ENCODE data around the gene DNAJC5. TPM values are rescaled to one million over a fixed set of nuclear protein-coding genes. Genes with fewer than 3 reads are reported as not detected.

Gene DNAJC5
- total and polyA plus RNA-seq, 2 of the 8 experiments (the other 6 are each of a cell fraction or from before 2014, with no cell fraction given) = 19.2 to 31.2 TPM

DNA sequence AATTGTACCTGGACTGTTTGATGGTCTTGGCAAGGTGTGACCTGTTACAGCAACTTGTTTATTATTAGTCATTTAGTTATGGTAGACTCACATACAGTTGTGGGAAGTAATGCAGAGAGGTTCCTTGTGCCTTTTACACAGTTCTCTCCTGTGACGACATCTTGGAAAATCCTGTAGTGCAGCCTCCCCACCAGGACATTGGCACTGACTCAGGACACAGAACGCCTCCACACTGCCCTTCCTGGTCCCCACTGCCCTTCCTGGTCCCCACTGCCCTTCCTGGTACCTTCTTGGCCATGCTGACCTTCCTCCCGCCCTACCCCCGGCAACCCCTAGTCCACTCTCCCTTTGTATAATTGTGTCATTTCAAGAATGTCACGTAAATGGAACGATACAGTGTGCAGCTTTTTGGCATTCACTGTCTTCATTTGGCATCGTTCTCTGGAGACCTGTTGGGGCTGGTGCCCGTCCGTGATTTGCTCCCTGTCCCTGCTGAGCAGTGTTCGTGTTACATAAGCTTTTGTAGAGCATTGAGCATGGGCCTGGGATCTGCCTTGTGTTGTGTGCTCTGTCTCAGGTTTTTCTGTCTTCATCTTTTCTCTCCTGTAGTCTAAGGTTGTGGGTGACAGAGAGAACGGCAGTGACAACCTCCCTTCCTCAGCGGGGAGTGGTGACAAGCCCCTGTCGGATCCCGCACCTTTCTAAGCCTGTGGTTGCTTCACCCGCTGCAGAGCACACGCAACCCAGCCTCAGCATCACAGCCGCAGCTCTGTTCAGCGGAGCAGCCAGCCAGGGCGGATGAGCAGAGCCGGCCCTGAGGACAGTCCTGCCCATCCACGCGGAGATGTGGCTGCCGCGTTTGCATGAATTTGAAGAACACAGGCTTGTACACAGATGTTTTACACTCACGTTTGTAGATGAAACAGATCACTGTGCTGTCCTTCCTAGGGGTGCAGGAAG is 5.4 kb upstream of the DNAJC5 start:
- no peaks in the 10 kb centered on the region for H3K9me3 ChIP-seq (ENCODE audit: insufficient read depth in 2 of 2, low read depth in 1 of 2, low read length in 1 of 2)
- DNase-seq (ENCODE audit: low read depth in 1 of 2, low spot score in 2 of 2) = no peak
- H3K27me3 ChIP-seq (replicated peaks in 1 of 4; ENCODE audit: control insufficient read depth in 3 of 4, extremely low read depth in 1 of 4, insufficient read depth in 3 of 4, low read length in 3 of 4) = no peaks in the 10 kb centered on the region
- H2BK15ac ChIP-seq (ENCODE audit: low read length) = no peak overlapping the region
- ChIA-PET POLR2A (ENCODE audit: partially characterized antibody) (interaction anchor here (0.8 kb wide), 1 partner anchor 17 kb away, joined by 3 read pairs; no protein-coding TSS in a partner anchor), CTCF (ENCODE audit: partially characterized antibody) (interaction anchor here (0.8 to 1.8 kb wide), 5 partner anchors 21 to 91 kb away, joined by 3 to 5 read pairs (median 4); partner anchors contain the start of gene PRPF6)
- H2BK12ac ChIP-seq (ENCODE audit: low read depth, low read length) = no peak overlapping the region
- H2AFZ ChIP-seq (ENCODE audit: low read length) = no peak overlapping the region
- 94% methylated on average over 25 of the region's 25 CpGs; no CpG with 5 or more reads in 1 of the 2 experiments for WGBS, 2 experiments (ENCODE audit: extremely low coverage in 1 of 2, insufficient coverage in 1 of 2, insufficient read length in 1 of 2, insufficient replicate concordance in 2 of 2, low coverage in 1 of 2, low lambda C conversion rate in 2 of 2, missing lambda C conversion rate in 1 of 2)
- H2BK120ac ChIP-seq (replicated peaks; ENCODE audit: low read depth, low read length) = no peak overlapping the region
- H3K79me1 ChIP-seq (ENCODE audit: low read depth, low read length) = peaks cover 10% of the 10 kb centered on the region
- no peak overlapping the region for H2BK20ac ChIP-seq (ENCODE audit: low read length)
- no peak overlapping the region for H3K23ac ChIP-seq (ENCODE audit: insufficient read length)
- no peak overlapping the region for H3K4me2 ChIP-seq (ENCODE audit: insufficient read depth in 1 of 2, low read depth in 2 of 2, low read length in 2 of 2)
- no peak overlapping the region for H3K4me3 ChIP-seq (ENCODE audit: extremely low read depth in 1 of 4, insufficient read depth in 2 of 4, low read depth in 3 of 4, low read length in 4 of 4)
- no peak overlapping the region; a peak in 1 of 7 replicates for H3K9ac ChIP-seq (replicated peaks in 1 of 4; ENCODE audit: extremely low read depth in 1 of 4, low read depth in 3 of 4, low read length in 3 of 4)
- H4K20me1 ChIP-seq (replicated peaks in 1 of 2; ENCODE audit: control insufficient read depth in 1 of 2, insufficient read depth in 2 of 2, low read length in 2 of 2) = peaks cover 11 to 17% of the 10 kb centered on the region in 2 experiments
- H2BK5ac ChIP-seq (ENCODE audit: low read depth, low read length) = no peak overlapping the region
- peaks cover 6 to 25% (median 14%) of the 10 kb centered on the region in 4 experiments for H3K36me3 ChIP-seq (ENCODE audit: control insufficient read depth in 2 of 4, insufficient read depth in 4 of 4, low read length in 3 of 4)
- no peak for TF ChIP-seq NANOG (IDR thresholded peaks at IDR 0.05; ENCODE audit: insufficient read depth, low read depth, low read length, poor library complexity, severe bottlenecking)
- TF ChIP-seq MAX (IDR thresholded peaks at IDR 0.05) = no peak
- no peak for TF ChIP-seq CTBP2 (IDR thresholded peaks at IDR 0.05; ENCODE audit: borderline replicate concordance, insufficient read depth, insufficient read length, low read length)
- no peak for TF ChIP-seq EZH2 (IDR thresholded peaks at IDR 0.05; ENCODE audit: low read depth, low read length, severe bottlenecking)
- no peak overlapping the region for H2AK5ac ChIP-seq (ENCODE audit: low read depth, low read length)
- peaks cover 0 to 2% of the 10 kb centered on the region in 2 experiments; a peak in 1 of 4 replicates for H3K79me2 ChIP-seq (ENCODE audit: control insufficient read depth in 1 of 2, insufficient read depth in 2 of 2, low read length in 2 of 2)
- no peak overlapping the region for H4K91ac ChIP-seq (replicated peaks; ENCODE audit: insufficient read length, low read length)
- FAIRE-seq = no peak
- no peak overlapping the region for H3K14ac ChIP-seq (ENCODE audit: insufficient read length)
- H3K23me2 ChIP-seq (ENCODE audit: low read depth, low read length) = no peaks in the 10 kb centered on the region; the same call in 1 of the 2 replicates
- no peak overlapping the region for H3K4ac ChIP-seq (replicated peaks; ENCODE audit: insufficient read length, low read depth, low read length)
- H3K4me1 ChIP-seq (replicated peaks in 1 of 4; ENCODE audit: control insufficient read depth in 3 of 4, insufficient read depth in 4 of 4, low read length in 3 of 4) = peaks cover 0 to 2% (median 0%) of the 10 kb centered on the region in 4 experiments; a peak in 1 of 7 replicates
- no peak overlapping the region for H3K18ac ChIP-seq (ENCODE audit: extremely low read depth, low read length)
- no peak overlapping the region for H3K56ac ChIP-seq (replicated peaks; ENCODE audit: insufficient read length, low read depth, low read length)
- H3K27ac ChIP-seq (ENCODE audit: low read depth, low read length) = no peak overlapping the region
- no peak overlapping the region for H4K8ac ChIP-seq (ENCODE audit: extremely low read depth, insufficient read depth, low read length)
- no peak overlapping the region for H4K5ac ChIP-seq (ENCODE audit: insufficient read length, low read depth, low read length)

Measured in H1 (cell line).